OCI-LY3 (cell line): Measurements from ENCODE around the gene KIR2DL3.
"Not testable (repeated sequence)": the region's sequence is repeated elsewhere in the genome, so short reads cannot be mapped to it uniquely, and the experiment has no call there.

ENCODE experiments used
- H2AFZ ChIP-seq: fragments of 200-600, 300-600 bp; shearing (Covaris generic); 2 replicates; pipeline ENCODE4 v1.6.0; 2014; ENCODE audit warnings: antibody characterized with exemption, low read depth, low read length
- H3K27ac ChIP-seq: fragments of 200-600, 300-600 bp; sonication (generic); 2 replicates; pipeline ENCODE4 v1.5.1; 2014; ENCODE audit warnings: mild to moderate bottlenecking, low read length, moderate library complexity, mixed read lengths
- H3K27me3 ChIP-seq: fragments of 200-600, 300-600 bp; sonication (generic); 2 replicates; pipeline ENCODE4 v1.6.1; 2014; ENCODE audit warnings: low read depth, low read length, mixed read lengths
- H3K36me3 ChIP-seq: fragments of 200-600, 300-600 bp; sonication (generic); replicated peaks from 2 replicates; pipeline ENCODE3; 2014; ENCODE audit warnings: low read depth, low read length, mixed read lengths
- H3K4me1 ChIP-seq: fragments of 300-600, 200-600 bp; sonication (generic); 2 replicates; pipeline ENCODE4 v1.6.1; 2014; ENCODE audit warnings: low read length, mixed read lengths
- H3K4me2 ChIP-seq: fragments of 200-600, 300-600 bp; sonication (generic); 2 replicates; pipeline ENCODE4 v1.6.1; 2014; ENCODE audit warnings: low read length, mixed read lengths
- H3K4me3 ChIP-seq: fragments of 300-600, 200-600 bp; sonication (generic); 2 replicates; pipeline ENCODE4 v1.5.1; 2014; ENCODE audit warnings: antibody characterized with exemption, mild to moderate bottlenecking, low read length, moderate library complexity
- H3K79me2 ChIP-seq: fragments of 300-600, 200-600 bp; shearing (Covaris generic); 2 replicates; pipeline ENCODE4 v1.6.1; 2014; ENCODE audit warnings: mild to moderate bottlenecking, low read length, mixed read lengths
- H3K9ac ChIP-seq: fragments of 300-600, 200-600 bp; shearing (Covaris generic); 2 replicates; pipeline ENCODE4 v1.6.0; 2014; ENCODE audit warnings: mild to moderate bottlenecking, low read length, moderate library complexity
- H3K9me3 ChIP-seq: fragments of 200-600, 300-600 bp; shearing (Covaris generic); 2 replicates; pipeline ENCODE4 v1.6.1; 2014; ENCODE audit warnings: low read length, mixed read lengths; ENCODE audit not compliant: insufficient read depth
- H4K20me1 ChIP-seq: fragments of 200-600, 300-600 bp; sonication (generic); 2 replicates; pipeline ENCODE4 v1.6.1; 2016; ENCODE audit warnings: low read length, mixed read lengths; ENCODE audit not compliant: insufficient read depth

The KIR2DL3 gene

DNA sequence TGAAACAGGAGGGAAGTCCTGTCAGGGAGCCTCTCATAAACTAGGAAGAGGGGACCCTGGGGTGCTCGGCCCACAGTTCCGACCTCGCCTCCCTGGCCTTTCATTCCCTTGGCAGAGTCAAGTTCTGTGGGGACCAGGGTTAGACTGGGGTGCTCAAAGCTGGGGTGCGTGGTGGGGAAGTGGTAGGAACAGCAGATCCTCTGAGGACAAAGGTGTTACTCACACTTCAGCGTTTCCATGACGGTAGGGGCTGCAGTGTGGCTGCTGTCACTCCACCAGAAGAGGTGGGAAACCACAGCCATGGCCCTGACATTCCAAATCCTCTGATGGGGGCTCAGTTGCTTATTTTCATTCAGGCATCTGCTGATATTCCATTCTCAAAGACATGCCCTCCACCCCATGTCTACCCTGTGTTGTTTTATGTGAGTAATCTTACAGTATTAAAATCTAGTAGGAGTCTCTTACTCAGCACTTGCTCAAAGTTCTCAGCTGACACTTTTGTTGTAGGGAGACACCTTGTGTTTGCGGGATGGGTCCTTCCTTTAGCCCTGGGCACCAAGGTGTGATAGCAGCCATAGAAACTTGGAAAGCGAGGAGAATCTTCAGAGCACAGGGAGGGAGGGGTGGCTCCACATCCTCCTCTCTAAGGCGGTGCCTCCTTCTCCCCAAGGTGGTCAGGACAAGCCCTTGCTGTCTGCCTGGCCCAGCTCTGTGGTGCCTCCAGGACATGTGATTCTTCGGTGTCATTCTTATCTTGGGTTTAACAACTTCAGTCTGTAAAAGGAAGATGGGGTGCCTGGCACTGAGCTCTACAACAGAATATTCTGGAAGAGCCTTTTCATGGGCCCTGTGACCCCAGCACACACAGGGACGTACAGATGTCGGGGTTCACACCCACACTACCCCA lies 18.1 kb downstream of the KIR2DL3 start:
- not testable (repeated sequence) for H3K27me3 ChIP-seq, H2AFZ ChIP-seq, H3K9me3 ChIP-seq, H3K36me3 ChIP-seq, H3K79me2 ChIP-seq, H3K4me1 ChIP-seq, H3K27ac ChIP-seq, H3K9ac ChIP-seq, H4K20me1 ChIP-seq, H3K4me2 ChIP-seq, H3K4me3 ChIP-seq

- not testable (repeated sequence) for H3K4me1 ChIP-seq, H3K9ac ChIP-seq, H2AFZ ChIP-seq, H4K20me1 ChIP-seq, H3K27me3 ChIP-seq, H3K4me2 ChIP-seq, H3K36me3 ChIP-seq, H3K79me2 ChIP-seq, H3K4me3 ChIP-seq, H3K27ac ChIP-seq, H3K9me3 ChIP-seq
Observed at GRCh38 chr19:54758577-54758976, 20.3 kb downstream of the KIR2DL3 start.

- not testable (repeated sequence) for H3K4me3 ChIP-seq, H3K9me3 ChIP-seq
Observed at GRCh38 chr19:54764219-54764618, 25.9 kb downstream of the KIR2DL3 start.

GRCh38 chr19:54766464-54766863 lies 28.2 kb downstream of the KIR2DL3 start:
- not testable (repeated sequence) for H4K20me1 ChIP-seq, H3K9me3 ChIP-seq, H3K79me2 ChIP-seq, H3K27ac ChIP-seq, H3K4me1 ChIP-seq, H3K36me3 ChIP-seq, H3K9ac ChIP-seq, H3K27me3 ChIP-seq, H3K4me2 ChIP-seq, H3K4me3 ChIP-seq, H2AFZ ChIP-seq

More at GRCh38 chr19:54764219-54764618, 25.9 kb downstream of the KIR2DL3 start:
- H3K36me3 ChIP-seq, H3K27ac ChIP-seq, H3K4me1 ChIP-seq, H4K20me1 ChIP-seq, H3K4me2 ChIP-seq, H3K9ac ChIP-seq, H3K79me2 ChIP-seq, H3K27me3 ChIP-seq, H2AFZ ChIP-seq: not testable (repeated sequence)

GRCh38 chr19:54769646-54770045 lies 31.3 kb downstream of the KIR2DL3 start, which contains the start of gene KIR2DL1:
Gene KIR2DL1, plus strand, starts transcription at chr19:54769793. Its CDS starts 58 bp downstream, at chr19:54769851.
- H3K79me2 ChIP-seq, H3K27ac ChIP-seq, H4K20me1 ChIP-seq, H3K4me1 ChIP-seq, H2AFZ ChIP-seq, H3K36me3 ChIP-seq, H3K27me3 ChIP-seq, H3K4me3 ChIP-seq, H3K4me2 ChIP-seq, H3K9me3 ChIP-seq, H3K9ac ChIP-seq: not testable (repeated sequence)

GRCh38 chr19:54770511-54770910 lies 32.2 kb downstream of the KIR2DL3 start:
- H3K27ac ChIP-seq, H3K79me2 ChIP-seq: not testable (repeated sequence)

GRCh38 chr19:54771018-54771960 lies 33.0 kb downstream of the KIR2DL3 start:
- H3K4me1 ChIP-seq, H3K4me3 ChIP-seq, H3K27me3 ChIP-seq, H3K27ac ChIP-seq, H2AFZ ChIP-seq, H4K20me1 ChIP-seq, H3K36me3 ChIP-seq, H3K9me3 ChIP-seq, H3K4me2 ChIP-seq, H3K9ac ChIP-seq, H3K79me2 ChIP-seq: not testable (repeated sequence)

More at GRCh38 chr19:54770511-54770910, 32.2 kb downstream of the KIR2DL3 start:
- not testable (repeated sequence) for H4K20me1 ChIP-seq, H3K27me3 ChIP-seq, H3K36me3 ChIP-seq, H2AFZ ChIP-seq, H3K9ac ChIP-seq, H3K4me1 ChIP-seq, H3K4me2 ChIP-seq, H3K9me3 ChIP-seq, H3K4me3 ChIP-seq

GRCh38 chr19:54772666-54773065 lies 34.4 kb downstream of the KIR2DL3 start:
- not testable (repeated sequence) for H3K4me3 ChIP-seq, H3K9me3 ChIP-seq, H3K79me2 ChIP-seq, H3K36me3 ChIP-seq, H3K27ac ChIP-seq, H3K9ac ChIP-seq, H2AFZ ChIP-seq, H4K20me1 ChIP-seq, H3K4me2 ChIP-seq, H3K4me1 ChIP-seq, H3K27me3 ChIP-seq

DNA sequence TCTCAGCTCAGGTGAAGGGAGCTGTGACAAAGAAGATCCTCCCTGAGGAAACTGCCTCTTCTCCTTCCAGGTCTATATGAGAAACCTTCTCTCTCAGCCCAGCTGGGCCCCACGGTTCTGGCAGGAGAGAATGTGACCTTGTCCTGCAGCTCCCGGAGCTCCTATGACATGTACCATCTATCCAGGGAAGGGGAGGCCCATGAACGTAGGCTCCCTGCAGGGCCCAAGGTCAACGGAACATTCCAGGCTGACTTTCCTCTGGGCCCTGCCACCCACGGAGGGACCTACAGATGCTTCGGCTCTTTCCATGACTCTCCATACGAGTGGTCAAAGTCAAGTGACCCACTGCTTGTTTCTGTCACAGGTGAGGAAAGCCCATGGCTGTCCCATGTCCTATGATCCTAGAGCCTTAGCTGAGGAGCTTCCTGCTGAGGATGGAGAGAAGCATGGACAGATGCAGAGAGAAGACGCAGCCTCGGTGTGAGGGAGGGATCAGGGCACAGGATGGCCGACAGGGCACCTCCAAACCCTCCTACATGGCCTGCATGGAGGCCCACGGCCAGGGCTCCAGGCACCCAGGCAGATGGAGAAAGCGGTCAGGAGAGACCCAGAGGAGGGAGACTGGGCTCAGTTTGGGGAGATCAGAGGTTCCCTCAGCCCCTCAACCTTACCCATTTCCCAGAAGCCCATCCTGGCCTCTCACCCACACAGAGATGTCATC lies 36.9 kb downstream of the KIR2DL3 start:
- not testable (repeated sequence) for H3K4me3 ChIP-seq, H3K27me3 ChIP-seq, H2AFZ ChIP-seq, H3K27ac ChIP-seq, H3K79me2 ChIP-seq, H3K4me2 ChIP-seq, H3K9me3 ChIP-seq, H3K36me3 ChIP-seq, H3K4me1 ChIP-seq, H4K20me1 ChIP-seq, H3K9ac ChIP-seq
